GM13976 (cell line): ENCODE measurements around the gene ELL.
A peak's percentile ranks its signal among the peaks of the same experiment; 100 is the strongest.

Source experiments
- DNase-seq: peaks from one replicate; pipeline ENCODE4 v3.0.0; 2012; ENCODE audit warnings: low spot score
- in situ Hi-C: fragments of 300-500 bp; cut with MboI; formaldehyde crosslinking; loops from one replicate; pipeline ENCODE4 v1.12.0; 2022; ENCODE audit warnings: low sequenced_read_pairs, mixed read lengths, inconsistent platforms; ENCODE audit not compliant: unreplicated experiment
- TF ChIP-seq, protein P1 (sequence below): IDR thresholded peaks from 2 replicates; pipeline ENCODE4 v1.5.1; 2012; ENCODE audit warnings: borderline replicate concordance, mild to moderate bottlenecking; ENCODE audit not compliant: insufficient read depth; ENCODE audit errors: extremely low read depth, missing control alignments, control extremely low read depth

ELL gene

GRCh38 chr19:18418029-18418482 lies 103.8 kb downstream of the ELL start:
- no peak for DNase-seq
- TF ChIP-seq, protein P1, sequence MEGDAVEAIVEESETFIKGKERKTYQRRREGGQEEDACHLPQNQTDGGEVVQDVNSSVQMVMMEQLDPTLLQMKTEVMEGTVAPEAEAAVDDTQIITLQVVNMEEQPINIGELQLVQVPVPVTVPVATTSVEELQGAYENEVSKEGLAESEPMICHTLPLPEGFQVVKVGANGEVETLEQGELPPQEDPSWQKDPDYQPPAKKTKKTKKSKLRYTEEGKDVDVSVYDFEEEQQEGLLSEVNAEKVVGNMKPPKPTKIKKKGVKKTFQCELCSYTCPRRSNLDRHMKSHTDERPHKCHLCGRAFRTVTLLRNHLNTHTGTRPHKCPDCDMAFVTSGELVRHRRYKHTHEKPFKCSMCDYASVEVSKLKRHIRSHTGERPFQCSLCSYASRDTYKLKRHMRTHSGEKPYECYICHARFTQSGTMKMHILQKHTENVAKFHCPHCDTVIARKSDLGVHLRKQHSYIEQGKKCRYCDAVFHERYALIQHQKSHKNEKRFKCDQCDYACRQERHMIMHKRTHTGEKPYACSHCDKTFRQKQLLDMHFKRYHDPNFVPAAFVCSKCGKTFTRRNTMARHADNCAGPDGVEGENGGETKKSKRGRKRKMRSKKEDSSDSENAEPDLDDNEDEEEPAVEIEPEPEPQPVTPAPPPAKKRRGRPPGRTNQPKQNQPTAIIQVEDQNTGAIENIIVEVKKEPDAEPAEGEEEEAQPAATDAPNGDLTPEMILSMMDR: no peak
- in situ Hi-C loops: no loop called here

DNA sequence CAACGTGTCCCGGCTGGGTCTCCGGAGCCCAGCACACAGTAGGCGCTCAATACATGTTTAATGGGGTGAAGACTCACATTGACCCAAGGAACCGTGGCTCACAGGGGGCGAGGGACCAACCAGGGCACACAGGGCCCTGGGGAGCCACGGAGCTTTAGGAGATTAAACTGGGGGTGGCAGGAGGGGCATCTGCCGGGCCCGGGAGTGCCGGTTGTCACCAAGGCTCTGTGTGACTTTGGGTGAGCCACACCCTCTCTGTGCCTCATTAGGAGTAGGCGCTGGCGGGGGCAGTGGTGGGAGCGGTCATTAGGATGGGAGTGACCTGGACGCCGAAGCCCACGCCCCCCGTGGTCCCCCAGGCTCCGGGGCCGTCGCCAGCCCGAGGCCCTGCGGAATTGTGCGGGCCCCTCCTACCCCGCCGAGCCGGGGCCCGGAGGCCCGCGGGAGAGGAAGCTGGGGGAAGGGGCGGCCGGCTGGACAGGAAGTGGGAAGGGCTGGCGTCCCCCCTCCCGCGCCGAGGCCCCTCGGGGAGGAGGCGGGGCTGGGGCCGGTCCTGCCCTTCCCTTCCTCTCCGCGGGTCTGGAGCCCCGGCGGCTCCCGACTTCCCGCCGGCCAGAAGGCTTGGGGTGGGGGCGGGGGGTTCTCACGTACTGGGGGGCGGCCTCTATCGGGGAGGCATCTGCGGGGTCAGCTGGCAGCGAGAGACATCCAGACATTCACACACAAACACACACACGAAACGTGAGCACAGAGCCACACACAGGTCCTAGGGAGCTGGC lies 104.4 kb downstream of the ELL start:
- in situ Hi-C loops: no loop called here
- DNase-seq: peak; percentile 82
- TF ChIP-seq, protein P1: no peak

- TF ChIP-seq, protein P1: no peak
- in situ Hi-C loops: no loop called here
- peak; percentile 84 for DNase-seq
Observed at GRCh38 chr19:18416778-18417249, 105.1 kb downstream of the ELL start.

DNA sequence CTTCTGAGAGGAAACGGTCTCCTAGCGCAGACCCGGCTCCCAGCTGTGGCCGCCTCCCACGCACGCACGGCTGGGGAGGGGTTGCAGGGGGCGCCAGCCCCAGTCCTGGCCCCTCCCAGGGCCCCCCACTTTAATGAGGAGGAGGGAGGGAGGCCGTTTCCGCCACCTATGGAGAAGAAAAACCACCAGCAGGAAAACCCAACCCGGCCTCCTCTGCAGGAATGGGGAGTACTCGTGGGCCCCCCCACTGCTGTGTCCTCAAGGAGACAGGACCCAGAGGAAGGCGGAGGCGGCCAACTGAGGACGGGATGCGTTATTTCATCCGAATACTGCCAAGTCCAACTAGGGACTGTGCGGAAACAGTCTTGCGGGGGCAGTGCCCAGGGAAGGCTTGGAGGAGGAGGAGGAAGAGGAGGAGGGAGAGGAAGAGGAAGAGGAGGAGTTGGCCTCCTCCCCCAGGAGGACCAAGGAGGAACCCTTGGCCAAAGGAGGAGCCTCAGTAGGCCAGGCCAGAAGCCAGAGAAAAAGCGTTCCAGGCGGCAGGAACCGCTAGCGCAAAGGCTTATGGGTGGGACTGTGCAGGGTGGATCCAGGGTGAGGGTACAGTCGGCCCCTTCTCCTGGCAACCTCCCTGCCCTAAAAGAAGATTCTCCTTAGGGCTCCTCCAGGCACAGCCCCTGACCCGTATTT lies 106.5 kb downstream of the ELL start:
- TF ChIP-seq, protein P1: no peak
- DNase-seq: no peak
- in situ Hi-C loops: no loop called here

GRCh38 chr19:18414504-18415177 lies 107.2 kb downstream of the ELL start:
- in situ Hi-C loops: no loop called here

More at GRCh38 chr19:18414504-18415177, 107.2 kb downstream of the ELL start:
- TF ChIP-seq, protein P1: no peak
- peak; percentile 67 for DNase-seq
